ENCODE measurements around the gene NFS1. TPM values are rescaled to one million over a fixed set of nuclear protein-coding genes. Genes with fewer than 3 reads are reported as not detected.

The NFS1 gene
- total and polyA plus RNA-seq, 2 experiments from 2014 or later = 31.5 to 35.8 TPM

- Histone ChIP-seq H4K20me1 (ENCODE audit: insufficient read depth) (no peaks in the 10 kb centered on the region; the same call in 1 of the 2 replicates), H3K27ac (peak overlapping the region; percentile 91), H3K9me2 (ENCODE audit: insufficient read depth) (no peaks in the 10 kb centered on the region), H2AFZ (no peak overlapping the region), H3F3A (ENCODE audit: insufficient read depth) (peaks cover 85% of the 10 kb centered on the region), H3K9me3 (ENCODE audit: low read depth) (no peaks in the 10 kb centered on the region), H3K4me2 (ENCODE audit: unreplicated experiment) (peak overlapping the region; percentile 0), H3K4me3 (no peak overlapping the region), H3K9ac (peak overlapping the region; percentile 96), H3K4me1 (ENCODE audit: insufficient read depth) (peaks cover 46% of the 10 kb centered on the region), H3K27me3 (replicated peaks; ENCODE audit: insufficient read depth) (no peaks in the 10 kb centered on the region), H3K79me2 (ENCODE audit: insufficient read depth) (peaks cover 84% of the 10 kb centered on the region), H3K36me3 (ENCODE audit: low read depth) (peaks cover 60% of the 10 kb centered on the region)
- no peak for DNase-seq
- no peak for TF ChIP-seq EZH2phosphoT487 (IDR thresholded peaks at IDR 0.05; ENCODE audit: insufficient read depth, low read depth)
- no peak for TF ChIP-seq EZH2 (IDR thresholded peaks at IDR 0.05; ENCODE audit: insufficient read depth, poor library complexity, severe bottlenecking)
- in situ Hi-C loops (cut with MboI) = no loop called here
- WGBS, 2 experiments (ENCODE audit: low coverage in 1 of 2, low lambda C conversion rate in 2 of 2, missing lambda C conversion rate in 2 of 2) = 66% methylated on average over 4 of the region's 4 CpGs
Observed at GRCh38 chr20:35702824-35703695, 3.9 kb upstream of the NFS1 start.

GRCh38 chr20:35702051-35702823 lies 3.1 kb upstream of the NFS1 start:
- Histone ChIP-seq H3K79me2 (ENCODE audit: insufficient read depth) (peaks cover 85% of the 10 kb centered on the region), H3K9me2 (ENCODE audit: insufficient read depth) (no peaks in the 10 kb centered on the region), H3K4me2 (ENCODE audit: unreplicated experiment) (peak overlapping the region; percentile 0), H3K27me3 (replicated peaks; ENCODE audit: insufficient read depth) (no peaks in the 10 kb centered on the region), H3K4me1 (ENCODE audit: insufficient read depth) (peaks cover 48% of the 10 kb centered on the region), H2AFZ (no peak overlapping the region), H3K9me3 (ENCODE audit: low read depth) (no peaks in the 10 kb centered on the region), H3K27ac (peak overlapping the region; percentile 91), H3K4me3 (no peak overlapping the region), H3K36me3 (ENCODE audit: low read depth) (peaks cover 52% of the 10 kb centered on the region), H4K20me1 (ENCODE audit: insufficient read depth) (no peaks in the 10 kb centered on the region; the same call in 1 of the 2 replicates), H3K9ac (peak overlapping the region; percentile 96), H3F3A (ENCODE audit: insufficient read depth) (peaks cover 77% of the 10 kb centered on the region)
- DNase-seq = peak; percentile 86
- no peak for TF ChIP-seq EZH2 (IDR thresholded peaks at IDR 0.05; ENCODE audit: insufficient read depth, poor library complexity, severe bottlenecking)
- TF ChIP-seq EZH2phosphoT487 (IDR thresholded peaks at IDR 0.05; ENCODE audit: insufficient read depth, low read depth) = no peak
- 64 to 65% methylated on average over 12 of the region's 12 CpGs for WGBS, 2 experiments (ENCODE audit: low coverage in 1 of 2, low lambda C conversion rate in 2 of 2, missing lambda C conversion rate in 2 of 2)
- in situ Hi-C loops (cut with MboI) = no loop called here

- H3K9ac ChIP-seq = peak overlapping the region; percentile 96
- no peaks in the 10 kb centered on the region; the same call in 1 of the 2 replicates for H4K20me1 ChIP-seq (ENCODE audit: insufficient read depth)
- in situ Hi-C loops (cut with MboI) = no loop called here
- H3F3A ChIP-seq (ENCODE audit: insufficient read depth) = peaks cover 63% of the 10 kb centered on the region
- H3K27ac ChIP-seq = peak overlapping the region; percentile 91
- peak overlapping the region; percentile 94 for H3K4me3 ChIP-seq
- peaks cover 39% of the 10 kb centered on the region for H3K36me3 ChIP-seq (ENCODE audit: low read depth)
- peaks cover 48% of the 10 kb centered on the region for H3K4me1 ChIP-seq (ENCODE audit: insufficient read depth)
- no peaks in the 10 kb centered on the region for H3K9me2 ChIP-seq (ENCODE audit: insufficient read depth)
- peaks cover 80% of the 10 kb centered on the region for H3K79me2 ChIP-seq (ENCODE audit: insufficient read depth)
- H3K9me3 ChIP-seq (ENCODE audit: low read depth) = no peaks in the 10 kb centered on the region
- DNase-seq = peak; percentile 45
- H3K4me2 ChIP-seq (ENCODE audit: unreplicated experiment) = peak overlapping the region; percentile 93
- WGBS, 2 experiments (ENCODE audit: low coverage in 1 of 2, low lambda C conversion rate in 2 of 2, missing lambda C conversion rate in 2 of 2) = 74 to 77% methylated on average over 7 of the region's 7 CpGs
- no peak overlapping the region for H2AFZ ChIP-seq
- TF ChIP-seq EZH2 (IDR thresholded peaks at IDR 0.05; ENCODE audit: insufficient read depth, poor library complexity, severe bottlenecking) (no peak), EZH2phosphoT487 (IDR thresholded peaks at IDR 0.05; ENCODE audit: insufficient read depth, low read depth) (no peak)
- no peaks in the 10 kb centered on the region for H3K27me3 ChIP-seq (replicated peaks; ENCODE audit: insufficient read depth)
Observed at GRCh38 chr20:35700625-35701148, 1.5 kb upstream of the NFS1 start.

GRCh38 chr20:35699957-35700624 lies 939 bp upstream of the NFS1 start:
- no peak for TF ChIP-seq EZH2phosphoT487 (IDR thresholded peaks at IDR 0.05; ENCODE audit: insufficient read depth, low read depth)
- no peak for TF ChIP-seq EZH2 (IDR thresholded peaks at IDR 0.05; ENCODE audit: insufficient read depth, poor library complexity, severe bottlenecking)
- no peaks in the 10 kb centered on the region; the same call in 1 of the 2 replicates for H4K20me1 ChIP-seq (ENCODE audit: insufficient read depth)
- peak overlapping the region; percentile 84 for H2AFZ ChIP-seq
- H3K27ac ChIP-seq = peak overlapping the region; percentile 91
- H3K4me2 ChIP-seq (ENCODE audit: unreplicated experiment) = peak overlapping the region; percentile 93
- H3K4me3 ChIP-seq = peak overlapping the region; percentile 94
- H3K4me1 ChIP-seq (ENCODE audit: insufficient read depth) = peaks cover 48% of the 10 kb centered on the region
- H3K27me3 ChIP-seq (replicated peaks; ENCODE audit: insufficient read depth) = no peaks in the 10 kb centered on the region
- DNase-seq = no peak
- H3K9ac ChIP-seq = peak overlapping the region; percentile 96
- in situ Hi-C loops (cut with MboI) = no loop called here
- WGBS, 2 experiments (ENCODE audit: low coverage in 1 of 2, low lambda C conversion rate in 2 of 2, missing lambda C conversion rate in 2 of 2) = 9 to 10% methylated on average over 6 of the region's 6 CpGs
- peaks cover 33% of the 10 kb centered on the region for H3K36me3 ChIP-seq (ENCODE audit: low read depth)
- H3K9me2 ChIP-seq (ENCODE audit: insufficient read depth) = no peaks in the 10 kb centered on the region
- peaks cover 80% of the 10 kb centered on the region for H3K79me2 ChIP-seq (ENCODE audit: insufficient read depth)
- peaks cover 57% of the 10 kb centered on the region for H3F3A ChIP-seq (ENCODE audit: insufficient read depth)
- no peaks in the 10 kb centered on the region for H3K9me3 ChIP-seq (ENCODE audit: low read depth)

Data from GM23248 (cell line).